ENCODE results near the gene NLGN1. TPM values are rescaled to one million over a fixed set of nuclear protein-coding genes. Genes with fewer than 3 reads are reported as not detected.
A peak's percentile ranks its signal among the peaks of the same experiment; 100 is the strongest.

NLGN1 gene
- total RNA-seq, 1 experiment from 2014 or later = 4.2 TPM

DNA sequence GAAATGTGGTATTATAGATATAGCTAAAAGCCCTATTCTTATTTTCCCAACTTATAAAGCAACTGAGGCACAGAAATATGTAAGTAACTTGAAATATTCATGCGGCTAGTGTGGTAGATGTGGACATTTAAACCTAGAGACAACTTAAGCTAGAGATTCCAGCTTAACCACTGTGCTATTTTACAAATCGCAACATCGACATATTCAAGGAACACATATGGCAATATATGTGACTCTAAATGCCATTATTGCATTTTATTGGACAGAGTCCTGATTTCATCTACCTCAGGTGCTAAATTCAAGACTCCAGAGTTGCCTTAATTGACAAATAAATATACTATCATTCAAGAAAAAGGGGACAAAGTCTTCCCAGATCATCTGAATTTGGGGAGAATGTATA is 442.3 kb downstream of the NLGN1 start:
- DNase-seq (ENCODE audit: low read depth) = no peak

GRCh38 chr3:173841334-173841733 is 443.8 kb downstream of the NLGN1 start:
- no peak for DNase-seq (ENCODE audit: low read depth)

- no peak for DNase-seq (ENCODE audit: low read depth)
These were observed 445.5 kb downstream of the NLGN1 start for GRCh38 chr3:173843060-173843459.

- peak; percentile 7 for DNase-seq (ENCODE audit: low read depth)
These were observed 449.0 kb downstream of the NLGN1 start for GRCh38 chr3:173846584-173846983.

GRCh38 chr3:173849489-173849888 is 451.9 kb downstream of the NLGN1 start:
- DNase-seq (ENCODE audit: low read depth) = no peak

DNA sequence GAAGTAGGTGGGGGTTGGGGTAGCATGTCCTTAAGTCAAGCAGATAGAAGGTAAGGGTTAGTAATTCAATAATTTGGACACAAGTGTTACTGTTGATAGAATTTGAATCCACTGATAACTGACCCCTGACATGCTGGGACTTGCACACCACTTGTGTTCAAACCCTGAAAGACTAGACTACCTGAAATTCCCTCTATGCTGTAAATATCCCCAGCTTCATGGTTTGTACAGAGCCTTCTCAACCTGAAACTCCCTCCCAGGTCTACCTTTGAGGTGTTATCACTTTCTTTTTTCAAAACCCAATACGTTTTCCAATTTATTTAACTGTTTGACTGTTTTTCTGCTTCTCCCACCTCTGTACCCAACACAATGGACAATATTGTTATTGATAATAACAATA is 459.6 kb downstream of the NLGN1 start:
- DNase-seq (ENCODE audit: low read depth) = no peak

- no peak for DNase-seq (ENCODE audit: low read depth)
These were observed 465.2 kb downstream of the NLGN1 start for GRCh38 chr3:173862701-173863100.

DNA sequence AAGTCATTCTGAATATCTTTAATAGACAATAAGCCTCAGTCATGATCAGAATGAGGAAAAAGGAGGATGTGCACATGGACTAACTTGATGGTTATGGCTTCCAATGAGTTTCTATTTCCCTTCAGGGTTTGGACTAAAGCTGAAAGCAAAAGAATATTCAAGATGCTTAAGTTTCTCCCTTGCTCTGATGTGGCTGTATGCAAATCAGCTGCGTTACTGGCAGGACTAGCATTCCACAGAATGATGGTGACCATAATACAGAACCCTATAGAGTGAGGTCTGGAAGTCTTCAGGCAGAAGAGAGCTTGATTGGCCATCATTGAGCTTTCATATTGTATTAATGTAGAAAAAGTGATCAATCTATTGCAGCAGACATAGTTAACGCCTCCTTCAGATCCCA is 466.0 kb downstream of the NLGN1 start:
- DNase-seq (ENCODE audit: low read depth) = no peak

DNA sequence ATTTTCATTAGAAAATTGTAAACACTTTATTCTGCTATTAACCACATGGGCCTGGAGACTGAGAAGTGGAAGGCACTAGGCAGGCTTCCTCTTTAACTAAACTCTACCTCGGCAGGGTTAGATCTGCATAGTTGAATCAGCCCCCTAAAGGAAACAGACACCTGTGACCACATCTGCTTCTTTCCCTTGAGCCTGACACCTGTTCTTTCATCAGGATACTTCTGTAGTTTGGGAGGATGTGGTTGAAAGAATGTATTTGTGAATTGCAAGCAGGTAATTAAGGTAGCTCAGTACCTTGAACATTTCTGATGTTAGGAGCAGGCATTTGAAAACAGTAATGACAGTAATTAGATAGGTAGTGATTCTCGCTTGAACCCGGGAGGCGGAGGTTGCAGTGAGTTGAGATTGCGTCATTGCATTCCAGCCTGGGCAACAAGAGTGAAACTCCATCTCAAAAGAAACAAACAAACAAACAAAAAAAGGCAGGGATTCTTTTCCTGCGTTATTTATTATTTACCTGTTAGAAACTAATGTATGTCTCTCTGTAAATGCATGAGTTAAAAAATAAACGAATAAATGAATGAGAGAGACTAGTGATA is 468.5 kb downstream of the NLGN1 start:
- DNase-seq (ENCODE audit: low read depth) = no peak

- DNase-seq (ENCODE audit: low read depth) = no peak
These were observed 472.2 kb downstream of the NLGN1 start for GRCh38 chr3:173869766-173870165.

DNA sequence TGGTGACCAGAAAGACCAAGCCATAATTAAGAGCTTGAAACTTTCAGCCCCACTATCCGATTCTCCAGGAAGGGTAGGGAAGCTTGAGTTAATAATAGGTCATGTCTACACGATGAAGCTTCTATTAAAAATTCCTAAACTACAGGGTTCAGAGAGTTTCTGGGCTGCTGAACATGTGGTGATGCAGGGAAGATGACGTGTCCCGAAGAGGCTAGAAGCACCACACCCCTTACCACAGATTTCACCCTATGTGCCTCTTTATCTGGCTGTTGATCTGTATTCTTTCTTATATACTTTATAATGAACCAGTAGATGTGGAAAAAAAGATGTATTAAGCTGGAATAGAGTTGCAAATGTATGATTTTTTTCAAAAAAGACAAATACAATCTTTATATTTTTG is 473.4 kb downstream of the NLGN1 start:
- DNase-seq (ENCODE audit: low read depth) = no peak

- no peak for DNase-seq (ENCODE audit: low read depth)
These were observed 478.2 kb downstream of the NLGN1 start for GRCh38 chr3:173875790-173876189.

- DNase-seq (ENCODE audit: low read depth) = no peak
These were observed 478.9 kb downstream of the NLGN1 start for GRCh38 chr3:173876476-173876875.

DNA sequence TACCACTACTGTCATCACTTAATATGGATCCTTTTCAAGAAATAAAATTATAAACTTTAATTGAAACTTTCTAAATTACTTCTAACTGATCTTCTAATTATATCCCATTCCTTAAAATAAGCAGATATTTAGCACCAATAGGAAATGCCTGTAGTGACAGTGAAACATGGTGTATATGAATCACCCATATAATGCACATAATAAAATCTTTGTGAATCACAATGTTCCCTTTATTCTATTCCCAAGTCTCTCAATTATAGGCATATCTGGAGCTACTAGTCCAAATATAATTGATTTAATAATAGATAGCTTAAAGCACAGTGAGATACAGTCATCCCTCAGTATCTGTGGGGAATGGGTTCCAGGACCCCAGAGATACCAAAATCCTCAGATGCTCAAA is 490.3 kb downstream of the NLGN1 start:
- no peak for DNase-seq (ENCODE audit: low read depth)

DNA sequence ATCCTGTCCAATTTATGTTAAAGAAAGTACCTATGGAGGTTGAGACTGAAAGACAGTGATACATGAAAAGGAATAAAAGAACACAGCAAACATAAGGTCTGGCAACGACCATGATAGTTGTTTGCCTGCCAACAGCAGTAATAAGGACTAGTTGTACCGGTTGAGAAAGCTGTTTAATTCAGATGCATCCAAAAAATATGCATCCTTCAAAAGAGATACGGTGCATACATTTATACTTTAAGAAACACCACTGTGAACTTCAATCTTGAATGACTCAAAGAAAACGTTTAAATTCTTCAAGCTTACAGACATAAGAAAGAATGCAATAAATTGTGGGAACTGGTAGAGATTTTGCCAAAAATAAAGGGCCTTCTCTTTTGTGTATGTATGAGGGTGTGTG is 492.1 kb downstream of the NLGN1 start:
- no peak for DNase-seq (ENCODE audit: low read depth)

DNA sequence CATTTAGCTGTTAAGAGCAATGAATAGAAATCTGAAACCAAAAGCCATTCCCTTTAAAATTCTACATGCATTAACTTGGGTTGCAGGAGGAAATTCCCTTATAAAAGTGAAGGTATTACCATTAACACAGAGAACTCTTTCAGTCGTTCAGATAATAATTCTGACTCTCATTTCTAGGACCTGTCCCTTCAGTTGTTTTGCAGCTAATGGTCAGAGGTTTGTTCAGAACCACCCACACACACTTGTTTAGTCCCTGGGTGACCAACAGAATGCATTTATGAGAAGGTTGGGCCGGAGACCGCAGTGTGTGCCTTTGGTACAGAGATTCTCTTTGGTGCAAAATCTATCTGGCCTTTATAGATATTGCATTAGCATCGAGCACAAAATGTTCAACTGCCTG is 492.5 kb downstream of the NLGN1 start:
- no peak for DNase-seq (ENCODE audit: low read depth)

DNA sequence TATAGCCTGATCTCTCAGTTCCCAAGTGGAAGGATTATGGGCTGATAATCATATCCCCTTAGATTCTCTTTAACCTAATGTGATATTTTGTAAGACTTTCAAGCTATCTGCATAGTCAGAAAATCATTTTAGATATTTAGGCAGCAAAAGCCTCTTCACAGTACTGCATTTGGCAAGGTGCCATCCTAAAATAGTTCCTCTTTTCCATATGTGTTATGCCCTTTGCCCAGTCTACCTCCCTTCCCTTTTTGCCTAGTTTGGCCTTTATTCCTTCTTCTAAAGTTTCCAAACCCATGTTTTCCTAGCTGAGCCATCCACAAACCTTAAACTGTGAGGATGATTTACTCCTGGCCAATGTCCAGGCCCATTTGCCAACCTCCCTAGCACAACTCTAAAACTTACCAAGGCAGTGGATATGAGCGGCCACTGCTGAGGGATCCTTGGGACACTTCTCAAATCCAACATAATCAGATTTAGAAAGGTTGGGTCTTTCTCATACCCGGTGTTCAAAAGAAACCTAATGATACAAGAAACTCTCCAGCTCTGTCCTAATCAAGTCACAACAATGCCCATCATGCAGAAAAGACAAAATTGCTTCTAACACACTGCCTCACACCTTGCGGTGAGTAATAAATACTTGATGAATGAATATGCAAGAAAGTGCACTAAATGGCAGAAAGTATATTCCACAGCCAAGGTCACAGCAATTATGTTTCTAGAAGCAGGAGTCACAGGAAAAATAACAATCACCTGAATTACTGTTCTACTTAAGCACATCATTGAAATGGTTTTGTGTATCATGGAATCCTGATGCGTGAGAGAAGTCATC is 493.9 kb downstream of the NLGN1 start:
- DNase-seq (ENCODE audit: low read depth) = peak; percentile 69

- peak; percentile 91 for DNase-seq (ENCODE audit: low read depth)
These were observed 495.0 kb downstream of the NLGN1 start for GRCh38 chr3:173892547-173892946.

DNA sequence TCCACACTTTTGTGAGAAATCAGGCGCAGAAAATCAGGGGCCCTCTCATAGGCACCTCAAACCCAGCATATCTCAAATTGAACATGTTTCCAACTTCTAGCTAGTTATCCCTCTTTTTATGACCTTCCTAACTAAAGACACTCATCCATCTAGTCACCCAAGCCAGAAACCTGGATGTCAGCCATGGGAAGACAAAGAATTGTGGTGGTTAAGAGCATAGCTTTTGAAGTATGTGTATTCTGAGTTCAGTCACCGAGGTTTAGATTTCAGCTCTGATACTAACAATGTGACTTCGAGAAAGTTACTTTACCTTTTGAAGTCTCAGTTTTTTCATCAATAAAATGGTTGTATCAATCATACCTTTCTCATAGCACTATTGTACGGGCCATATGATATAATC is 495.5 kb downstream of the NLGN1 start:
- DNase-seq (ENCODE audit: low read depth) = peak; percentile 99

DNA sequence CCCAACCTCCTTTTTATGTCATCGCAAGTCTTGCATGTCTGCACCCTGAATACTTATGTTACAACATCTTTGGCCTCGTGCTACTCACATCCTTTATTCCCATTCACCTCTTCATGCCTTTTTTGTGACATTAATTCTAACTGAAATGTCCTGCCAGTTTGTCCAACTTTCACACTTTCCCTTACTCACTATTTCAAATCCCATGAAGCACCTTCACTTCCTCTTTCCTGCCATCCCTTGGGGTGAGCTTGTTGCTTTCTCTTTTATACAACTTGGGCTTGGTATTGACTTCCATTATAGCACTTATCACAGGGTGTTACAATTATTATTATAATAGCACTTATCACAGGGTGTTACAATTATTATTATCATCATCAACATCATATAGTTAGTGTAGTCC is 496.3 kb downstream of the NLGN1 start:
- no peak for DNase-seq (ENCODE audit: low read depth)

DNA sequence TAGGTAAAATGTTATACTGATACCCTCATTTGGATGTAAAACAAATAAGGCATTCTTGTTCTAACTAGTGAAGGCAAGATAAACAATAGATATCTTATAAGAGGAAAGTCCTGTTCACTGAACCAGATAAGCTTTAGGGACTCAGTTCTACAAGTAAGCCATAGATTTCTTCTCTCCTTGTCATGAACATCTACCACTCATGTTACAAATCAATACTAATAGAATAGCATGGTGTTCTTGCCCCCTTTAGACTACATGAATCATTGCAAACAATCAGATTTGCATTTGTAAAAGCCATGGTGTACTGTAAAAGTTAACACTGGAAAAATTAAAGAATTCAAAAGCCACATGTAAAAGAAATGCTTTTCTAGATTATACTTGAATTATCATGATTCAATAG is 500.1 kb downstream of the NLGN1 start:
- no peak for DNase-seq (ENCODE audit: low read depth)

GRCh38 chr3:173901649-173902048 is 504.1 kb downstream of the NLGN1 start:
- no peak for DNase-seq (ENCODE audit: low read depth)

GRCh38 chr3:173902401-173902800 is 504.9 kb downstream of the NLGN1 start:
- DNase-seq (ENCODE audit: low read depth) = no peak

GRCh38 chr3:173902871-173903270 is 505.3 kb downstream of the NLGN1 start:
- DNase-seq (ENCODE audit: low read depth) = no peak

Measured in M059J (cell line).